Kidney (tissue), 14 donors: ENCODE measurements around the gene TAX1BP1. TPM values are rescaled to one million over a fixed set of nuclear protein-coding genes. Genes with fewer than 3 reads are reported as not detected.

Source experiments
- DNase-seq, 5 donors: peaks; one replicate each; pipeline ENCODE4 v3.0.0-alpha.2; 2013 to 2020
- FAIRE-seq: peaks from 2 replicates; lab custom pipeline; 2012; peaks lifted over from hg19 to GRCh38; lab: Jason Lieb, UNC
- H3K27ac ChIP-seq, 2 donors: one replicate each; pipeline ENCODE4 v1.7.0; 2013; ENCODE audit warnings: low read depth in 2 of 2, low read length in 2 of 2, inconsistent platforms in 1 of 2
- H3K27me3 ChIP-seq: one replicate; pipeline ENCODE4 v1.7.1; 2013; ENCODE audit warnings: low read length, inconsistent platforms; ENCODE audit not compliant: control insufficient read depth, insufficient read depth
- H3K36me3 ChIP-seq, 3 donors: one replicate each; pipeline versions ENCODE4 v1.7.0 to v1.7.1; 2013; ENCODE audit warnings: low read length in 3 of 3, control low read depth in 1 of 3, inconsistent platforms in 1 of 3; ENCODE audit not compliant: insufficient read depth in 3 of 3, control insufficient read depth in 2 of 3
- H3K4me1 ChIP-seq, 3 donors: one replicate each; pipeline versions ENCODE4 v1.7.0 to v1.7.1; 2013; ENCODE audit warnings: low read length in 3 of 3, inconsistent platforms in 1 of 3, low read depth in 1 of 3; ENCODE audit not compliant: control insufficient read depth in 2 of 3, insufficient read depth in 2 of 3
- H3K4me3 ChIP-seq, 3 donors: one replicate each; pipeline versions ENCODE4 v1.7.0 to v1.8.1; 2013; ENCODE audit warnings: low read length in 3 of 3, control low read depth in 1 of 3, inconsistent platforms in 1 of 3
- H3K9ac ChIP-seq, 3 donors: one replicate each; pipeline versions ENCODE4 v1.7.0 to v1.7.1; 2013; ENCODE audit warnings: low read length in 3 of 3, control low read depth in 1 of 3, inconsistent platforms in 1 of 3
- H3K9me3 ChIP-seq, 3 donors: one replicate each; pipeline versions ENCODE4 v1.7.0 to v1.7.1; 2013; ENCODE audit warnings: low read length in 3 of 3, control low read depth in 1 of 3, inconsistent platforms in 1 of 3; ENCODE audit not compliant: control insufficient read depth in 2 of 3, insufficient read depth in 1 of 3
- CTCF ChIP-seq: IDR thresholded peaks from 3 replicates; pipeline ENCODE4 v1.5.1; 2012; ENCODE audit warnings: mild to moderate bottlenecking, moderate library complexity, borderline replicate concordance; ENCODE audit not compliant: insufficient read depth; ENCODE audit errors: extremely low read depth
- intact Hi-C: fragments of 100-400 bp; cut with DNase I; formaldehyde crosslinking; loops from one replicate; pipeline ENCODE4 v1.11.1; 2022
- polyA plus RNA-seq: library from polyadenylated mRNA; stranded (reverse); fragments of 350-450 nt; fragmentation: Illumina TruSeq; extraction: RNeasy Lipid Tissue Mini Kit (QIAGEN cat#74804); gene quantifications from one replicate; pipeline ENCODE4 v1.2.3, GENCODE V29; 2014; ENCODE audit warnings: low read depth, low replicate concordance; ENCODE audit not compliant: insufficient read depth
- total RNA-seq: library from RNA; stranded (reverse); fragmentation: NEBNext Ultra II Directional; extraction: Animal tissue kit (Norgen Biotek cat#: 25700); gene quantifications from one replicate; pipeline ENCODE4 v1.2.1, GENCODE V29; 2021
- donor health status: control.
- donor health status: control.
- donor health status: control.
- donor health status: control.
- donor health status: control.
- donor health status: DM: yes; HTN: yes; CAD: no.
- donor health status: Normal renal cell carcinoma (clear cell type).

The TAX1BP1 gene
- total and polyA plus RNA-seq, 2 donors from 2014 or later, result 88.4 to 113 TPM

GRCh38 chr7:27872356-27873275 lies 132.7 kb downstream of the TAX1BP1 start:
- no peak overlapping the region for H3K9ac ChIP-seq
- H3K27me3 ChIP-seq, result no peaks in the 10 kb centered on the region
- intact Hi-C loops, result no loop called here
- H3K27ac ChIP-seq, result peak overlapping the region in 1 of 2 donors; percentile 56
- DNase-seq (peak in 1 of 5 donors; percentile 30), FAIRE-seq (no peak)
- no peaks in the 10 kb centered on the region for H3K36me3 ChIP-seq
- H3K4me3 ChIP-seq, result no peak overlapping the region
- H3K4me1 ChIP-seq, result peaks cover 0 to 36% (median 27%) of the 10 kb centered on the region in 3 donors
- no peak for TF ChIP-seq CTCF
- H3K9me3 ChIP-seq, result no peaks in the 10 kb centered on the region

GRCh38 chr7:27873981-27874957 lies 134.3 kb downstream of the TAX1BP1 start:
- TF ChIP-seq CTCF, result no peak
- no peaks in the 10 kb centered on the region for H3K9me3 ChIP-seq
- H3K4me1 ChIP-seq, result peaks cover 0 to 36% (median 27%) of the 10 kb centered on the region in 3 donors
- no peak overlapping the region for H3K9ac ChIP-seq
- FAIRE-seq (peak; percentile 90), DNase-seq (peak in 2 of 5 donors; percentile 46 to 94)
- no peak overlapping the region for H3K4me3 ChIP-seq
- H3K27me3 ChIP-seq, result no peaks in the 10 kb centered on the region
- H3K27ac ChIP-seq, result peak overlapping the region; percentile 56 to 64
- intact Hi-C loops, result no loop called here
- H3K36me3 ChIP-seq, result no peaks in the 10 kb centered on the region

- no peak for TF ChIP-seq CTCF
- H3K9me3 ChIP-seq, result no peaks in the 10 kb centered on the region
- FAIRE-seq (no peak), DNase-seq (no peak)
- H3K27me3 ChIP-seq, result no peaks in the 10 kb centered on the region
- H3K36me3 ChIP-seq, result no peaks in the 10 kb centered on the region
- no peak overlapping the region for H3K4me3 ChIP-seq
- peaks cover 0 to 36% (median 27%) of the 10 kb centered on the region in 3 donors for H3K4me1 ChIP-seq
- peak overlapping the region; percentile 14 to 64 for H3K27ac ChIP-seq
- no peak overlapping the region for H3K9ac ChIP-seq
- intact Hi-C loops, result no loop called here
These were observed 135.1 kb downstream of the TAX1BP1 start for GRCh38 chr7:27875061-27875460.
